ENCODE data around the gene RALGAPA2.
A peak's percentile ranks its signal among the peaks of the same experiment; 100 is the strongest.

RALGAPA2 gene

DNA sequence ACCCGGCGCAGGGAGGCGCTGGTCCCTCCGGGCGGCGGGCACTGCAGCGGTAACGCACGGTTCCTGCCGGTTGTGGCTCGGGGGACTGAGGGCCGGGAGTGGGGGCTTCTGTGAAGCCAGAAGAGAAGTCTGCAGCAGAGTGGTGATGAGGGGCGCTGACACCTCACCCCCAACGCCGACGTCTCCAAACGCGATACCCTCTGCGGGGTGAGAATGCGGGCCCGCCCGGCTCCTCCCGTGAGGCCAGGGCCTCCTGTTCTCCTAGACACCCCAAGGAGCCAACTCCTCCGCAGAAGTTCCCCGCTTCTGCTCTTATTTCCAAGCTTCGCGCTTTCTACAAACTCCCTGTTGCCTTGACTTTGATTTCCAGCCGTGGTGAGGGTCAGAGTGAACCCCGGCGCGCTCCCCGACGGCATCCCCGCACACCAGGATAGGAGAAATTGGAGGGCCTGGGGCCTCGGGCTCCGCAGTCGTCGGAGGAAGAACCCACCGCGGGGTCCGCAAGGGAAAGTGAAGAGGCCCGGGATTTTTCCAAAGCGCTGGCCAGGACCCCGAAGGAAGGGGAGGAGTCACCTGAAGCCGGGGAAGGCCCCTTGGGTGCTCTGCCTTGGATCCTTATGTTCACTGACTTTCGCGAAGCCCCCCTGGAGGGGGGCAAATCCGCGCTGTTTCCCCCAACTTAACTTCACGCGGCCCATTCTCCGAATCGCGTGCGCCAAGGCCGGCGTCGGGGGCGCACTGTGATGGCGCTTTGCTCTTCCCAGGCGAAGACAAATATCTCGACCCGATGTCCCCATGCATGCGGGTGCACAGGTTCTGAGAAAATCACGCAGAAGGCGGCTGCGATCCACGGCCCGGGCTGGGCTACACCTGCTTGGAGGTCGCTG is 347.6 kb downstream of the RALGAPA2 start:
- no peak overlapping the region for H3K4me3 ChIP-seq (ENCODE audit: low read depth, low read length)
- TF ChIP-seq, protein P1, sequence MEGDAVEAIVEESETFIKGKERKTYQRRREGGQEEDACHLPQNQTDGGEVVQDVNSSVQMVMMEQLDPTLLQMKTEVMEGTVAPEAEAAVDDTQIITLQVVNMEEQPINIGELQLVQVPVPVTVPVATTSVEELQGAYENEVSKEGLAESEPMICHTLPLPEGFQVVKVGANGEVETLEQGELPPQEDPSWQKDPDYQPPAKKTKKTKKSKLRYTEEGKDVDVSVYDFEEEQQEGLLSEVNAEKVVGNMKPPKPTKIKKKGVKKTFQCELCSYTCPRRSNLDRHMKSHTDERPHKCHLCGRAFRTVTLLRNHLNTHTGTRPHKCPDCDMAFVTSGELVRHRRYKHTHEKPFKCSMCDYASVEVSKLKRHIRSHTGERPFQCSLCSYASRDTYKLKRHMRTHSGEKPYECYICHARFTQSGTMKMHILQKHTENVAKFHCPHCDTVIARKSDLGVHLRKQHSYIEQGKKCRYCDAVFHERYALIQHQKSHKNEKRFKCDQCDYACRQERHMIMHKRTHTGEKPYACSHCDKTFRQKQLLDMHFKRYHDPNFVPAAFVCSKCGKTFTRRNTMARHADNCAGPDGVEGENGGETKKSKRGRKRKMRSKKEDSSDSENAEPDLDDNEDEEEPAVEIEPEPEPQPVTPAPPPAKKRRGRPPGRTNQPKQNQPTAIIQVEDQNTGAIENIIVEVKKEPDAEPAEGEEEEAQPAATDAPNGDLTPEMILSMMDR (IDR thresholded peaks at IDR 0.05; ENCODE audit: insufficient read depth, low read depth, low read length, missing control alignments), result no peak
- DNase-seq (ENCODE audit: low read depth), result no peak

- no peak for DNase-seq (ENCODE audit: low read depth)
- TF ChIP-seq, protein P1 (IDR thresholded peaks at IDR 0.05; ENCODE audit: insufficient read depth, low read depth, low read length, missing control alignments), result no peak
These were observed 348.4 kb downstream of the RALGAPA2 start for GRCh38 chr20:20363799-20364592.

GRCh38 chr20:20363434-20363798 is 349.0 kb downstream of the RALGAPA2 start:
- DNase-seq (ENCODE audit: low read depth), result no peak
- TF ChIP-seq, protein P1 (IDR thresholded peaks at IDR 0.05; ENCODE audit: insufficient read depth, low read depth, low read length, missing control alignments), result no peak
- H3K4me3 ChIP-seq (ENCODE audit: low read depth, low read length), result no peak overlapping the region

More at GRCh38 chr20:20363799-20364592, 348.4 kb downstream of the RALGAPA2 start:
- no peak overlapping the region for H3K4me3 ChIP-seq (ENCODE audit: low read depth, low read length)

DNA sequence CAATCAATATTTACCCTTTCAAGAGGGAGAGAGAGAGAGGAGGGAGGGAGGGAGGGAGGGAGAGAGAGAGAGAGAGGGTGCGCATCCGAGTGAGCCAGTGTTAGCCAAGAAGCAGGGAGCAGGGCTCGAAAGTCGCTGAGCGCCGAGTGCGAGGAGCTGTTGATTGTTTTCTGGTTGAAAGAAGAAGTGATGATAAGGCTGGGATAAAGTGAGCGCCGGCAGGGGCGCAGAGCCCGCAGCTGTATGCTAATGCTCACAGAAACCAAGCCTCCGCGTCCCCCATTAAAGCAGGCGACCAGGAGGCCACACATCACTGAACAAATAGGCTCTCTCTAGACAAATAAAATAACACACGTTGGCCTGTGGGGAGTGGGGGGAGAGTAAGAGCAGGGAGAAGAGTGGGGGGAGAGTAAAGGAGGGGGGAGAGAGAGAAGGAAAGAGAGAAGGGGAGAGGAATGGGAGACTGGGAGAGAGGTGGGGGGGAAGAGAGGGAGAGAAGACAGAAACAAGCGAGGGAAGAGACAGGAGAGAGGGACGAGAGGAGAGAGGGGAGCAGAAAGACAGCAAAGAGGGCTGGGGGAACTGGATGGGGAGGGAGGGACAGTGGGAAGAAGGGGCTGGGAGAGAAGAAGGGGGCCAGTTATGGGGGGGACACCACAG is 349.5 kb downstream of the RALGAPA2 start:
- DNase-seq (ENCODE audit: low read depth), result no peak
- no peak overlapping the region for H3K4me3 ChIP-seq (ENCODE audit: low read depth, low read length)
- TF ChIP-seq, protein P1 (IDR thresholded peaks at IDR 0.05; ENCODE audit: insufficient read depth, low read depth, low read length, missing control alignments), result no peak

- TF ChIP-seq, protein P1 (IDR thresholded peaks at IDR 0.05; ENCODE audit: insufficient read depth, low read depth, low read length, missing control alignments), result peak; percentile 75
These were observed 352.0 kb downstream of the RALGAPA2 start for GRCh38 chr20:20360464-20360863.

DNA sequence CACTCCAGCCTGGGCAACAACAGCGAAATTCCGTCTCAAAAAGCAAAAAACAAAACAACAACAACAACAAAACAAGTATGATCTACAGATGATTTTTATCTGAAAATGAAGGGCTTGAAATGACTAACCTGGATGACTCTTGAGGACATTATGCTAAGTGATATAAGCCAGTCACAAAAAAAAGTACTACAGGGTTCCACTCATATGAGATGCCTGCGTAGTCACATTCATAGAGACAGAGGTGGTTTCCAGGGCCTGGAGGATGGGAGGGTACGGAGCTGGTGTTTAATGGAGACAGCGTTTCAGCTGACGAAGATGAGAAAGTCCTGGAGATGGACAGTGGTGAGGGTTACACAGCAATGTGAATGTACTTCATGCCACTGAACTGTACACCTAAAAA is 352.8 kb downstream of the RALGAPA2 start:
- TF ChIP-seq, protein P1 (IDR thresholded peaks at IDR 0.05; ENCODE audit: insufficient read depth, low read depth, low read length, missing control alignments), result no peak
- DNase-seq (ENCODE audit: low read depth), result no peak

More at GRCh38 chr20:20360464-20360863, 352.0 kb downstream of the RALGAPA2 start:
- peak; percentile 61 for DNase-seq (ENCODE audit: low read depth)
- H3K4me3 ChIP-seq (ENCODE audit: low read depth, low read length), result no peak overlapping the region

More for the DNA sequence above, 352.8 kb downstream of the RALGAPA2 start:
- H3K4me3 ChIP-seq (ENCODE audit: low read depth, low read length), result no peak overlapping the region

All from GM12865 (cell line).